ENCODE data around the gene CACNG5. TPM values are rescaled to one million over a fixed set of nuclear protein-coding genes. Genes with fewer than 3 reads are reported as not detected.

CACNG5 gene
- polyA plus RNA-seq (2011; rRNA removed) = not detected in 2 replicates
- not detected in 2 replicates for polyA minus RNA-seq (2011; rRNA and poly(A)+ RNA removed)

- Histone ChIP-seq H3K4me3 (ENCODE audit: low read depth, low read length) (no peak within 1 kb of the TSS), H3K9me3 (ENCODE audit: control insufficient read depth, insufficient read depth, low read length) (no peaks in the 10 kb centered on the region; the same call in 1 of the 2 replicates), H3K27ac (ENCODE audit: low read depth, low read length) (no peak within 1 kb of the TSS), H3K27me3 (ENCODE audit: control insufficient read depth, insufficient read depth, low read length) (peaks cover 53% of the 10 kb centered on the region)
- ChIA-PET CTCF (no interaction called here), POLR2A (no interaction called here)
- no peak for DNase-seq (ENCODE audit: low read depth, low spot score)
- TF ChIP-seq, protein P1, sequence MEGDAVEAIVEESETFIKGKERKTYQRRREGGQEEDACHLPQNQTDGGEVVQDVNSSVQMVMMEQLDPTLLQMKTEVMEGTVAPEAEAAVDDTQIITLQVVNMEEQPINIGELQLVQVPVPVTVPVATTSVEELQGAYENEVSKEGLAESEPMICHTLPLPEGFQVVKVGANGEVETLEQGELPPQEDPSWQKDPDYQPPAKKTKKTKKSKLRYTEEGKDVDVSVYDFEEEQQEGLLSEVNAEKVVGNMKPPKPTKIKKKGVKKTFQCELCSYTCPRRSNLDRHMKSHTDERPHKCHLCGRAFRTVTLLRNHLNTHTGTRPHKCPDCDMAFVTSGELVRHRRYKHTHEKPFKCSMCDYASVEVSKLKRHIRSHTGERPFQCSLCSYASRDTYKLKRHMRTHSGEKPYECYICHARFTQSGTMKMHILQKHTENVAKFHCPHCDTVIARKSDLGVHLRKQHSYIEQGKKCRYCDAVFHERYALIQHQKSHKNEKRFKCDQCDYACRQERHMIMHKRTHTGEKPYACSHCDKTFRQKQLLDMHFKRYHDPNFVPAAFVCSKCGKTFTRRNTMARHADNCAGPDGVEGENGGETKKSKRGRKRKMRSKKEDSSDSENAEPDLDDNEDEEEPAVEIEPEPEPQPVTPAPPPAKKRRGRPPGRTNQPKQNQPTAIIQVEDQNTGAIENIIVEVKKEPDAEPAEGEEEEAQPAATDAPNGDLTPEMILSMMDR (IDR thresholded peaks at IDR 0.05; ENCODE audit: low read depth, low read length) = no peak
Measured at GRCh38 chr17:66834919-66835454, at the start of gene CACNG5. Gene CACNG5 (plus strand): TSS chr17:66835117. CDS start chr17:66877333, 42,216 bp downstream.

DNA sequence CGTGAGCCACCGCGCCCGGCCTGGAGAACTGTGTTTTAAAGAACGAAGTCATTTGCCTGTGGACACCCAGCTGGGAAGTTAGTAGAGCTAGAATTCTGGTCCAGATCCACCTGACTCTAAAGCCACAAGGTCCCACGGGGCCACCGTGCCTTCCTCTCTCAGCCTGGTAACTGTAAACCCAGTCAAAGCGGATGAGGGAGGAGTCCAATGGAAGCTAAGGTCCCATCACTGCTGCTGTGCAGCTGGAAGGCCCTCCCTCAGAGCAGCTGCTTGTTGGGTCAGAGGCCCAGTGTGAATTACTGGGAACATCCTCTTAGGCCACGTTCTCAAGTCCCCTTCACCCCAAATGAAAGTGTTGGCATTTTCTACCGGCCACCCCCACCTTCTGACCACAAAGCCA lies 48.8 kb upstream of the CACNG5 start:
- Histone ChIP-seq H3K9me3 (ENCODE audit: control insufficient read depth, insufficient read depth, low read length) (no peaks in the 10 kb centered on the region), H3K27me3 (ENCODE audit: control insufficient read depth, insufficient read depth, low read length) (no peaks in the 10 kb centered on the region), H3K27ac (ENCODE audit: low read depth, low read length) (no peak overlapping the region), H3K4me3 (ENCODE audit: low read depth, low read length) (no peak overlapping the region)
- POLR2A ChIA-PET = no interaction called here
- DNase-seq (ENCODE audit: low read depth, low spot score) = no peak
- CTCF ChIA-PET = no interaction called here
- TF ChIP-seq, protein P1 (IDR thresholded peaks at IDR 0.05; ENCODE audit: low read depth, low read length) = no peak

DNA sequence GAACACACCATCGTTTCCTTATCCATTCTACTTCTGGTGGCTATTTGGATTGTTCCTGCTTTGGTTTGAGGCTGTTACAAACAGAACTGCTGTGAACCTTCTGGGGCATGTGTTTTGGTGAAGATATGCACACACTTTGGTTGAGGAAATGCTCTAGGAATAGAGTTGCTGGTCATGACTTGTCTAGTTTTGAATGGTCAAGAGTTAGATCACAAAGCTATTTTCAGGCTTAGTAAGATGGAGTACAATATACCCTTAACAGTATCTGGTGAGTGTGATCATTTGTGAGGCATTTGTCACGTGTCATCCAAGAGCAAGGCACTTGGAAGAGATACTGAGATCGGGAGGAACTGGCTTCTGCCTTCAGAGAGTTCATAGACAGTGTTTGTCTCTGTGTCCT lies 47.0 kb upstream of the CACNG5 start:
- Histone ChIP-seq H3K9me3 (ENCODE audit: control insufficient read depth, insufficient read depth, low read length) (no peaks in the 10 kb centered on the region), H3K27ac (ENCODE audit: low read depth, low read length) (no peak overlapping the region), H3K4me3 (ENCODE audit: low read depth, low read length) (no peak overlapping the region), H3K27me3 (ENCODE audit: control insufficient read depth, insufficient read depth, low read length) (no peaks in the 10 kb centered on the region)
- TF ChIP-seq, protein P1 (IDR thresholded peaks at IDR 0.05; ENCODE audit: low read depth, low read length) = no peak
- CTCF ChIA-PET = no interaction called here
- POLR2A ChIA-PET = no interaction called here
- no peak for DNase-seq (ENCODE audit: low read depth, low spot score)

GRCh38 chr17:66789093-66789492 lies 45.8 kb upstream of the CACNG5 start:
- Histone ChIP-seq H3K27me3 (ENCODE audit: control insufficient read depth, insufficient read depth, low read length) (no peaks in the 10 kb centered on the region), H3K27ac (ENCODE audit: low read depth, low read length) (no peak overlapping the region), H3K9me3 (ENCODE audit: control insufficient read depth, insufficient read depth, low read length) (no peaks in the 10 kb centered on the region), H3K4me3 (ENCODE audit: low read depth, low read length) (no peak overlapping the region)
- DNase-seq (ENCODE audit: low read depth, low spot score) = no peak
- POLR2A ChIA-PET = no interaction called here
- CTCF ChIA-PET = no interaction called here
- TF ChIP-seq, protein P1 (IDR thresholded peaks at IDR 0.05; ENCODE audit: low read depth, low read length) = no peak

GRCh38 chr17:66789961-66790437 lies 44.9 kb upstream of the CACNG5 start:
- TF ChIP-seq, protein P1 (IDR thresholded peaks at IDR 0.05; ENCODE audit: low read depth, low read length) = no peak

More at GRCh38 chr17:66789961-66790437, 44.9 kb upstream of the CACNG5 start:
- POLR2A ChIA-PET = no interaction called here
- no peak for DNase-seq (ENCODE audit: low read depth, low spot score)
- Histone ChIP-seq H3K9me3 (ENCODE audit: control insufficient read depth, insufficient read depth, low read length) (no peaks in the 10 kb centered on the region), H3K4me3 (ENCODE audit: low read depth, low read length) (no peak overlapping the region), H3K27me3 (ENCODE audit: control insufficient read depth, insufficient read depth, low read length) (no peaks in the 10 kb centered on the region), H3K27ac (ENCODE audit: low read depth, low read length) (peak overlapping the region; percentile 21)
- CTCF ChIA-PET = interaction anchor here (0.7 kb wide), 1 partner anchor 214 kb away, joined by 3 read pairs; no protein-coding TSS in a partner anchor
